Measurements from ENCODE around the gene CLSTN1. TPM values are rescaled to one million over a fixed set of nuclear protein-coding genes. Genes with fewer than 3 reads are reported as not detected.
A peak's percentile ranks its signal among the peaks of the same experiment; 100 is the strongest.

Gene CLSTN1
- total and polyA plus RNA-seq, 2 of the 13 experiments (the other 11 are each of a cell fraction or from before 2014, with no cell fraction given): 19.7 to 29.8 TPM

DNA sequence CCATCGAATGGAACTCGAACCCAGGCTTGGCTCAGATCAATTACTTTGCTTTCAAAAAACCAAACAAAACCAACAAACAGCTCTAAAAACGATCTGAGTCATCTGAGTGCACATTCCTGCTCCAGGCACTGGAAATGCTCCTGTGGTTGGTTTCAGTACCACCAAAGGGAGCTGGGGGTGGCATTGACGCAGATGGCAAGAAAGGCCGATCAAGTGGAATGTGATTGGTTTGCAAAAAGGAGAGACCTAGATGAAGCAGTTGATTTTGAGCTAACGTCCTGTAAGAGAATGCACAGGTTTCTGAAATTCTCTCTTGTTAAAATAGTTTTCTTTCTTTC, 132.7 kb downstream of the CLSTN1 start:
- 47% methylated on average over 6 of the region's 6 CpGs for WGBS (ENCODE audit: low lambda C conversion rate)
- BruUV-seq (replicated peaks): no TSS peak

DNA sequence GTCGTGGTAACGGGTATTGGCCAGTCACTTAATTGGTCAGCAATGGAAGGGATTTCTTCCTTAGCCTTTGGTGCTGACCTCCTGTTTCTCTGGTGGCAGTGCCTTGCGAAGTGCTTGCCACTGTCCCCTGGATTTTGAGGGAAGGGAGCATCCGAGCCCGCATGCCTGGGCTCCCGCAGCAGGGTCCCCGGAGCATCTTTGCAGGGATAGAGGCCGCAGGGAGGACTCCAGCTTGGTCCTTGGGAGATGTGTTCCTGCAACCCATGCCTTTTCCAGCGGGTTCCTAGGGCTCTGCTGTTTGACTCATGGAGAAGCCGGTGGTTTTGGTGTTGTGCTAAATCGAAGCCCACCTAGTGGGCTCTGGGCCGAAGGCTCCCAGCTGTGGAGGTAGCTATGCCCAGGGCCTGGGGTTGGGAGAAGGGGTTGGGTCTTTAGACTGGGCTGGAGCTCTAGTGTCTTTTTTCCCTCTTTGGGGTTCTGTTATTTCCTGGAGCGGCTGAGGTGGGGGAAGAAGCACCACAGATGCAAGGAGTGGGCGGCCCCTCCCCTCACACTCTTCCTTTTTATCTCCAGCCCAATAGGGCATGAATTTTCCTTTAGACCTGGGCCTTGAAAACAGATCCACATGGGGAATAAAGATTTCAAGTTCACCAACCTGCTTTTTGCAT, 133.2 kb downstream of the CLSTN1 start:
- H3K79me2 ChIP-seq (ENCODE audit: insufficient read depth, low read length): no peaks in the 10 kb centered on the region
- DNase-seq (ENCODE audit: low spot score) (no peak), ATAC-seq (no peak), FAIRE-seq (no peak)
- no peak for TF ChIP-seq ISL2 (CRISPR knock-in tag; IDR thresholded peaks at IDR 0.05)
- TF ChIP-seq, protein P1, sequence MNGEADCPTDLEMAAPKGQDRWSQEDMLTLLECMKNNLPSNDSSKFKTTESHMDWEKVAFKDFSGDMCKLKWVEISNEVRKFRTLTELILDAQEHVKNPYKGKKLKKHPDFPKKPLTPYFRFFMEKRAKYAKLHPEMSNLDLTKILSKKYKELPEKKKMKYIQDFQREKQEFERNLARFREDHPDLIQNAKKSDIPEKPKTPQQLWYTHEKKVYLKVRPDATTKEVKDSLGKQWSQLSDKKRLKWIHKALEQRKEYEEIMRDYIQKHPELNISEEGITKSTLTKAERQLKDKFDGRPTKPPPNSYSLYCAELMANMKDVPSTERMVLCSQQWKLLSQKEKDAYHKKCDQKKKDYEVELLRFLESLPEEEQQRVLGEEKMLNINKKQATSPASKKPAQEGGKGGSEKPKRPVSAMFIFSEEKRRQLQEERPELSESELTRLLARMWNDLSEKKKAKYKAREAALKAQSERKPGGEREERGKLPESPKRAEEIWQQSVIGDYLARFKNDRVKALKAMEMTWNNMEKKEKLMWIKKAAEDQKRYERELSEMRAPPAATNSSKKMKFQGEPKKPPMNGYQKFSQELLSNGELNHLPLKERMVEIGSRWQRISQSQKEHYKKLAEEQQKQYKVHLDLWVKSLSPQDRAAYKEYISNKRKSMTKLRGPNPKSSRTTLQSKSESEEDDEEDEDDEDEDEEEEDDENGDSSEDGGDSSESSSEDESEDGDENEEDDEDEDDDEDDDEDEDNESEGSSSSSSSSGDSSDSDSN (CRISPR knock-in tag; IDR thresholded peaks at IDR 0.05): 0 out of 2 replicates have a peak, but pooled peaks have one; percentile 9
- peak overlapping the region; percentile 52; the same call in 1 of the 2 replicates for H3K9ac ChIP-seq (ENCODE audit: insufficient read depth, low read depth, low read length)
- no TSS peak for BruUV-seq (replicated peaks)
- CTCF ChIA-PET (ENCODE audit: low intra/inter-chr PET ratio, low total read pairs): interaction anchor here (1.9 kb wide), 1 partner anchor 64 kb away, joined by 5 read pairs; no protein-coding TSS in a partner anchor
- no peak overlapping the region for H3K27ac ChIP-seq (ENCODE audit: extremely low read length, insufficient read depth, low read length)
- H2AFZ ChIP-seq (ENCODE audit: low read length): no peak overlapping the region
- no peaks in the 10 kb centered on the region for H4K20me1 ChIP-seq (ENCODE audit: insufficient read depth, low read length)
- H3K4me2 ChIP-seq (ENCODE audit: low read depth, low read length): peak overlapping the region; percentile 76
- H3K4me1 ChIP-seq (ENCODE audit: insufficient read depth, low read length): peaks cover 39% of the 10 kb centered on the region
- in situ Hi-C loops (cut with HindIII; ENCODE audit: extremely low pct_ligation_motif_present, low pct_unique_long_range_greater_than_20kb): no loop called here
- intact Hi-C loops (cut with micrococcal nuclease; ENCODE audit: unreplicated experiment): no loop called here
- WGBS (ENCODE audit: low lambda C conversion rate): 67% methylated on average over 11 of the region's 14 CpGs
- no peaks in the 10 kb centered on the region for H3K36me3 ChIP-seq (replicated peaks in 1 of 2; ENCODE audit: control insufficient read depth in 1 of 2, insufficient read depth in 2 of 2, low read length in 2 of 2)
- H3K9me3 ChIP-seq (ENCODE audit: low read length): no peaks in the 10 kb centered on the region
- peak overlapping the region in 2 of 3 experiments; percentile 32 to 72; a peak in 3 of 6 replicates for H3K4me3 ChIP-seq (replicated peaks in 1 of 3; ENCODE audit: insufficient read depth in 1 of 3, low read depth in 2 of 3, low read length in 3 of 3)
- POLR2A ChIA-PET: interaction anchor here (4.1 kb wide), 1 partner anchor 26 kb away, joined by 35 read pairs; no protein-coding TSS in a partner anchor
- H3K27me3 ChIP-seq (ENCODE audit: control insufficient read depth in 1 of 2, insufficient read depth in 2 of 2, low read length in 2 of 2): peaks cover 0 to 18% of the 10 kb centered on the region in 2 experiments; a peak in 1 of 5 replicates

More for the DNA sequence above, 132.7 kb downstream of the CLSTN1 start:
- H3K79me2 ChIP-seq (ENCODE audit: insufficient read depth, low read length): no peaks in the 10 kb centered on the region
- no peak overlapping the region for H3K4me3 ChIP-seq (replicated peaks in 1 of 3; ENCODE audit: insufficient read depth in 1 of 3, low read depth in 2 of 3, low read length in 3 of 3)
- H3K9ac ChIP-seq (ENCODE audit: insufficient read depth, low read depth, low read length): no peak overlapping the region
- ChIA-PET POLR2A (interaction anchor here (1.4 kb wide), 1 partner anchor 26 kb away, joined by 7 read pairs; no protein-coding TSS in a partner anchor), CTCF (ENCODE audit: low intra/inter-chr PET ratio, low total read pairs) (no interaction called here)
- in situ Hi-C loops (cut with HindIII; ENCODE audit: extremely low pct_ligation_motif_present, low pct_unique_long_range_greater_than_20kb) (no loop called here), intact Hi-C loops (cut with micrococcal nuclease; ENCODE audit: unreplicated experiment) (no loop called here)
- H4K20me1 ChIP-seq (ENCODE audit: insufficient read depth, low read length): no peaks in the 10 kb centered on the region
- FAIRE-seq (no peak), DNase-seq (ENCODE audit: low spot score) (no peak), ATAC-seq (no peak)
- peaks cover 0 to 18% of the 10 kb centered on the region in 2 experiments; a peak in 1 of 5 replicates for H3K27me3 ChIP-seq (ENCODE audit: control insufficient read depth in 1 of 2, insufficient read depth in 2 of 2, low read length in 2 of 2)
- no peaks in the 10 kb centered on the region for H3K36me3 ChIP-seq (replicated peaks in 1 of 2; ENCODE audit: control insufficient read depth in 1 of 2, insufficient read depth in 2 of 2, low read length in 2 of 2)
- no peaks in the 10 kb centered on the region for H3K9me3 ChIP-seq (ENCODE audit: low read length)
- H3K4me1 ChIP-seq (ENCODE audit: insufficient read depth, low read length): peaks cover 39% of the 10 kb centered on the region
- TF ChIP-seq IRF2 (CRISPR knock-in tag; IDR thresholded peaks at IDR 0.05): no peak
- no peak for TF ChIP-seq NRL (CRISPR knock-in tag; IDR thresholded peaks at IDR 0.05; ENCODE audit: borderline replicate concordance)
- H3K27ac ChIP-seq (ENCODE audit: extremely low read length, insufficient read depth, low read length): no peak overlapping the region
- H3K4me2 ChIP-seq (ENCODE audit: low read depth, low read length): peak overlapping the region; percentile 76
- H2AFZ ChIP-seq (ENCODE audit: low read length): no peak overlapping the region

Data from HepG2 (cell line).